Measurements from ENCODE around the gene HOMER2. TPM values are rescaled to one million over a fixed set of nuclear protein-coding genes. Genes with fewer than 3 reads are reported as not detected.

The HOMER2 gene
- total RNA-seq, 2 donors from 2014 or later = 1.8 to 4.9 TPM

- no peaks in the 10 kb centered on the region for H3K9me3 ChIP-seq
- no peak for DNase-seq (ENCODE audit: low spot score)
- no peaks in the 10 kb centered on the region for H3K36me3 ChIP-seq
- TF ChIP-seq, protein P1, sequence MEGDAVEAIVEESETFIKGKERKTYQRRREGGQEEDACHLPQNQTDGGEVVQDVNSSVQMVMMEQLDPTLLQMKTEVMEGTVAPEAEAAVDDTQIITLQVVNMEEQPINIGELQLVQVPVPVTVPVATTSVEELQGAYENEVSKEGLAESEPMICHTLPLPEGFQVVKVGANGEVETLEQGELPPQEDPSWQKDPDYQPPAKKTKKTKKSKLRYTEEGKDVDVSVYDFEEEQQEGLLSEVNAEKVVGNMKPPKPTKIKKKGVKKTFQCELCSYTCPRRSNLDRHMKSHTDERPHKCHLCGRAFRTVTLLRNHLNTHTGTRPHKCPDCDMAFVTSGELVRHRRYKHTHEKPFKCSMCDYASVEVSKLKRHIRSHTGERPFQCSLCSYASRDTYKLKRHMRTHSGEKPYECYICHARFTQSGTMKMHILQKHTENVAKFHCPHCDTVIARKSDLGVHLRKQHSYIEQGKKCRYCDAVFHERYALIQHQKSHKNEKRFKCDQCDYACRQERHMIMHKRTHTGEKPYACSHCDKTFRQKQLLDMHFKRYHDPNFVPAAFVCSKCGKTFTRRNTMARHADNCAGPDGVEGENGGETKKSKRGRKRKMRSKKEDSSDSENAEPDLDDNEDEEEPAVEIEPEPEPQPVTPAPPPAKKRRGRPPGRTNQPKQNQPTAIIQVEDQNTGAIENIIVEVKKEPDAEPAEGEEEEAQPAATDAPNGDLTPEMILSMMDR (IDR thresholded peaks at IDR 0.05) = no peak
- H3K4me3 ChIP-seq = no peak overlapping the region
- no peaks in the 10 kb centered on the region for H3K4me1 ChIP-seq (ENCODE audit: control insufficient read depth in 1 of 2, low read depth in 2 of 2)
- no peak for ATAC-seq (ENCODE audit: insufficient number of reproducible peaks, low FRiP score, low read depth)
- no peaks in the 10 kb centered on the region for H3K27me3 ChIP-seq (replicated peaks; ENCODE audit: insufficient read depth)
- no peak overlapping the region for H3K27ac ChIP-seq
Observed at GRCh38 chr15:82878325-82878724, 74.2 kb downstream of the HOMER2 start.

GRCh38 chr15:82877825-82878224 lies 74.7 kb downstream of the HOMER2 start:
- no peak overlapping the region for H3K4me3 ChIP-seq
- H3K4me1 ChIP-seq (ENCODE audit: control insufficient read depth in 1 of 2, low read depth in 2 of 2) = no peaks in the 10 kb centered on the region
- DNase-seq (ENCODE audit: low spot score) (no peak), ATAC-seq (ENCODE audit: insufficient number of reproducible peaks, low FRiP score, low read depth) (no peak)
- TF ChIP-seq, protein P1 (IDR thresholded peaks at IDR 0.05) = no peak
- H3K36me3 ChIP-seq = no peaks in the 10 kb centered on the region
- no peaks in the 10 kb centered on the region for H3K27me3 ChIP-seq (replicated peaks; ENCODE audit: insufficient read depth)
- H3K27ac ChIP-seq = no peak overlapping the region
- H3K9me3 ChIP-seq = no peaks in the 10 kb centered on the region

GRCh38 chr15:82875411-82876003 lies 77.0 kb downstream of the HOMER2 start:
- TF ChIP-seq, protein P1 (IDR thresholded peaks at IDR 0.05) = no peak
- Histone ChIP-seq H3K9me3 (no peaks in the 10 kb centered on the region), H3K27ac (no peak overlapping the region), H3K4me1 (ENCODE audit: control insufficient read depth in 1 of 2, low read depth in 2 of 2) (no peaks in the 10 kb centered on the region), H3K36me3 (no peaks in the 10 kb centered on the region), H3K4me3 (no peak overlapping the region), H3K27me3 (replicated peaks; ENCODE audit: insufficient read depth) (no peaks in the 10 kb centered on the region)
- ATAC-seq (ENCODE audit: insufficient number of reproducible peaks, low FRiP score, low read depth) (no peak), DNase-seq (ENCODE audit: low spot score) (no peak)

- no peaks in the 10 kb centered on the region for H3K27me3 ChIP-seq (replicated peaks; ENCODE audit: insufficient read depth)
- H3K27ac ChIP-seq = no peak overlapping the region
- TF ChIP-seq, protein P1 (IDR thresholded peaks at IDR 0.05) = no peak
- H3K36me3 ChIP-seq = no peaks in the 10 kb centered on the region
- no peaks in the 10 kb centered on the region for H3K4me1 ChIP-seq (ENCODE audit: control insufficient read depth in 1 of 2, low read depth in 2 of 2)
- no peak for DNase-seq (ENCODE audit: low spot score)
- H3K9me3 ChIP-seq = no peaks in the 10 kb centered on the region
- ATAC-seq (ENCODE audit: insufficient number of reproducible peaks, low FRiP score, low read depth) = no peak
- no peak overlapping the region for H3K4me3 ChIP-seq
Observed at GRCh38 chr15:82874961-82875360, 77.6 kb downstream of the HOMER2 start.

GRCh38 chr15:82874267-82874666 lies 78.3 kb downstream of the HOMER2 start:
- DNase-seq (ENCODE audit: low spot score) (no peak), ATAC-seq (ENCODE audit: insufficient number of reproducible peaks, low FRiP score, low read depth) (no peak)
- no peaks in the 10 kb centered on the region for H3K9me3 ChIP-seq
- no peak overlapping the region for H3K4me3 ChIP-seq
- TF ChIP-seq, protein P1 (IDR thresholded peaks at IDR 0.05) = no peak
- H3K27ac ChIP-seq = no peak overlapping the region
- H3K4me1 ChIP-seq (ENCODE audit: control insufficient read depth in 1 of 2, low read depth in 2 of 2) = no peaks in the 10 kb centered on the region
- H3K27me3 ChIP-seq (replicated peaks; ENCODE audit: insufficient read depth) = no peaks in the 10 kb centered on the region
- no peaks in the 10 kb centered on the region for H3K36me3 ChIP-seq
